ENCODE data around the gene PCBP2. TPM values are rescaled to one million over a fixed set of nuclear protein-coding genes. Genes with fewer than 3 reads are reported as not detected.
A peak's percentile ranks its signal among the peaks of the same experiment; 100 is the strongest.

Gene PCBP2
- total RNA-seq, 1 experiment from 2014 or later = 856 TPM

DNA sequence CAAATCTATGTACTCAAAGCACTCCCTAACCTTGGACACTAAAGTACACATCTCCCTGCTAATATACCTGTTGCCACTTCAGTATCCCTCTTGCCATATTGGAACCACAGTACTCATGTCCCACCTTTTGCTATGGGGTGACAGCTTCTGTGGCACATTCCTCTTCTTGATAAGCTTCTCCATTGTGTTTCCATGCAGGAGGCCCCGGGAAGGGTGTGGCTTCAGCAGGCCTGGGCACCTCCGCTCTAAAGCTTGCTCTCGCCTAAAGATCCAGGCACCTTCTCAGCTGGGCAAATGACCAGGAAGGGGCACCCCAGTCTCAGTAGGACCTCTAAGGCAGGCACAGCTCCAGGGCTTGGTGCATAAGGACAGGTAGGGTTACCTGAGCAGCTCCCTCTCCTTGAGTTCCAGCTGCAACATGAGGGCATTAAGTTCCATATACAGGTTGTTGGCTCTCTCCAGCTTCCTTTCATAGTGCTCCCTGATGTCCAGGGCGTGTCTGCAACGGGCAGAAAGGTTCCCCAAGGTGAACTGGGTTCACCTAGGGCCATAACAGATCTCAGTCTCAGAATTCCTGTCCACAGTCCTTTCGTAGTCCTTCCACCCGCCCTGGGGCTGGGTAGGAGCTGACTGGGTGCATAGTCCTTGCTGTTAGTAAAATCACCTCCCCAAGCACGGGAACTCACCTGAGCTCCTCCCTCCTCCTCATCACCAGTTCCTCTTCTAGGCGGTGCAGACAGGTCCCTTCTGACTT lies 31.5 kb downstream of the PCBP2 start:
- TF ChIP-seq TCF7L2 (IDR thresholded peaks at IDR 0.05; ENCODE audit: borderline replicate concordance, extremely low read depth, insufficient read depth, insufficient read length) = no peak
- TF ChIP-seq SIN3A (IDR thresholded peaks at IDR 0.05; ENCODE audit: low read depth) = no peak
- TF ChIP-seq POLR2AphosphoS5 (IDR thresholded peaks at IDR 0.05; ENCODE audit: low read depth, low read length) = peak; percentile 51
- TF ChIP-seq, protein P1, sequence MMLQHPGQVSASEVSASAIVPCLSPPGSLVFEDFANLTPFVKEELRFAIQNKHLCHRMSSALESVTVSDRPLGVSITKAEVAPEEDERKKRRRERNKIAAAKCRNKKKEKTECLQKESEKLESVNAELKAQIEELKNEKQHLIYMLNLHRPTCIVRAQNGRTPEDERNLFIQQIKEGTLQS (IDR thresholded peaks at IDR 0.05) = no peak
- Histone ChIP-seq H3K27me3 (ENCODE audit: insufficient read depth, low read length) (no peaks in the 10 kb centered on the region), H3K79me2 (ENCODE audit: insufficient read depth, low read length) (peaks cover 25% of the 10 kb centered on the region), H3K4me2 (ENCODE audit: low read length) (no peak overlapping the region), H3K4me1 (ENCODE audit: control insufficient read depth in 1 of 2, insufficient read depth in 2 of 2, low read length in 2 of 2) (peaks cover 0 to 31% of the 10 kb centered on the region in 2 experiments; a peak in 2 of 4 replicates), H3K9me3 (ENCODE audit: control insufficient read depth in 1 of 2, insufficient read depth in 1 of 2, low read depth in 1 of 2, low read length in 2 of 2) (no peaks in the 10 kb centered on the region), H3K4me3 (replicated peaks in 1 of 2; ENCODE audit: low read depth in 1 of 2, low read length in 2 of 2) (no peak overlapping the region), H3K27ac (ENCODE audit: low read depth, low read length) (peak overlapping the region; percentile 19; the same call in 1 of the 2 replicates), H2AFZ (ENCODE audit: low read depth, low read length, poor library complexity, severe bottlenecking) (no peak overlapping the region), H3K9ac (ENCODE audit: low read length) (no peak overlapping the region), H3K36me3 (ENCODE audit: control insufficient read depth in 1 of 2, insufficient read depth in 2 of 2, low read length in 2 of 2) (peaks cover 38 to 59% of the 10 kb centered on the region in 2 experiments), H4K20me1 (ENCODE audit: insufficient read depth) (peaks cover 17% of the 10 kb centered on the region; the same call in 1 of the 2 replicates), H3K9me2 (ENCODE audit: insufficient read depth) (no peaks in the 10 kb centered on the region)
- TSS peak; percentile 37 for BruUV-seq (replicated peaks)
- POLR2A ChIA-PET = interaction anchor here (0.9 to 1.1 kb wide), 2 partner anchors 8 to 104 kb away, joined by 3 to 5 read pairs; partner anchors contain the start of gene SP1
- DNase-seq (ENCODE audit: low read depth, low spot score) = no peak
- ATAC-seq = peak; percentile 14; the same call in 1 of the 2 replicates
- intact Hi-C loops (cut with micrococcal nuclease) = no loop called here
- CTCF ChIA-PET = no interaction called here
- RAD21 ChIA-PET (ENCODE audit: low non-redundant PET in 1 of 2, low total read pairs in 2 of 2, uncharacterized antibody in 2 of 2, unreplicated experiment in 2 of 2) = no interaction called here

DNA sequence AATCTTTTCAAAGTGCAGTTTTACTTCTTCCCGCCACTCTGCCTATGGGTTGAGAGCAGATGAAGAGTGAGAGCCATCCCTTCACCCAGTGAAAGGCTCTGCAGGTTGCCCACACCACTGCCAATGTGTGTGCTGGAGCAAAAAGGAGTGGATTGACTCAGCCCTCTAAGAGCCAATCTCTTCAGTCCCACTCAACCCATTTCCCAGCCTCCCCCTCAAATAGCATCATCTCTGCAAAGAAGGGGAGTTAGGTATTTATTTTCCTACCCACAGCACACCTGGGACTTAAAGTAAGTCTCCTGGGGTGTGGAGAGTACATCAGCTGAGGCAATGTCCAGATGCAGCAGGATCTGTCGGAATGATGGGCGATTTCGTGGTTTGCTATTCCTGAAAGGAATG lies 32.1 kb downstream of the PCBP2 start:
- ATAC-seq (no peak), DNase-seq (ENCODE audit: low read depth, low spot score) (no peak)
- BruUV-seq (replicated peaks) = no TSS peak
- Histone ChIP-seq H3K36me3 (ENCODE audit: control insufficient read depth in 1 of 2, insufficient read depth in 2 of 2, low read length in 2 of 2) (peaks cover 35 to 53% of the 10 kb centered on the region in 2 experiments), H3K4me3 (replicated peaks in 1 of 2; ENCODE audit: low read depth in 1 of 2, low read length in 2 of 2) (no peak overlapping the region), H3K27me3 (ENCODE audit: insufficient read depth, low read length) (no peaks in the 10 kb centered on the region), H3K9ac (ENCODE audit: low read length) (no peak overlapping the region), H3K9me3 (ENCODE audit: control insufficient read depth in 1 of 2, insufficient read depth in 1 of 2, low read depth in 1 of 2, low read length in 2 of 2) (no peaks in the 10 kb centered on the region), H3K4me2 (ENCODE audit: low read length) (no peak overlapping the region), H3K4me1 (ENCODE audit: control insufficient read depth in 1 of 2, insufficient read depth in 2 of 2, low read length in 2 of 2) (peaks cover 0 to 29% of the 10 kb centered on the region in 2 experiments; a peak in 2 of 4 replicates), H3K27ac (ENCODE audit: low read depth, low read length) (no peak overlapping the region), H4K20me1 (ENCODE audit: insufficient read depth) (peaks cover 12% of the 10 kb centered on the region; the same call in 1 of the 2 replicates), H2AFZ (ENCODE audit: low read depth, low read length, poor library complexity, severe bottlenecking) (no peak overlapping the region), H3K9me2 (ENCODE audit: insufficient read depth) (no peaks in the 10 kb centered on the region), H3K79me2 (ENCODE audit: insufficient read depth, low read length) (peaks cover 19% of the 10 kb centered on the region)
- ChIA-PET RAD21 (ENCODE audit: low non-redundant PET in 1 of 2, low total read pairs in 2 of 2, uncharacterized antibody in 2 of 2, unreplicated experiment in 2 of 2) (no interaction called here), POLR2A (interaction anchor here (0.9 to 1.1 kb wide), 2 partner anchors 8 to 104 kb away, joined by 3 to 5 read pairs; partner anchors contain the start of gene SP1), CTCF (no interaction called here)
- intact Hi-C loops (cut with micrococcal nuclease) = no loop called here
- TF ChIP-seq CBX3 (IDR thresholded peaks at IDR 0.05; ENCODE audit: low read depth) = no peak
- TF ChIP-seq ZFX (IDR thresholded peaks at IDR 0.05) = no peak
- no peak for TF ChIP-seq SIN3A (IDR thresholded peaks at IDR 0.05; ENCODE audit: low read depth)
- TF ChIP-seq, protein P2, sequence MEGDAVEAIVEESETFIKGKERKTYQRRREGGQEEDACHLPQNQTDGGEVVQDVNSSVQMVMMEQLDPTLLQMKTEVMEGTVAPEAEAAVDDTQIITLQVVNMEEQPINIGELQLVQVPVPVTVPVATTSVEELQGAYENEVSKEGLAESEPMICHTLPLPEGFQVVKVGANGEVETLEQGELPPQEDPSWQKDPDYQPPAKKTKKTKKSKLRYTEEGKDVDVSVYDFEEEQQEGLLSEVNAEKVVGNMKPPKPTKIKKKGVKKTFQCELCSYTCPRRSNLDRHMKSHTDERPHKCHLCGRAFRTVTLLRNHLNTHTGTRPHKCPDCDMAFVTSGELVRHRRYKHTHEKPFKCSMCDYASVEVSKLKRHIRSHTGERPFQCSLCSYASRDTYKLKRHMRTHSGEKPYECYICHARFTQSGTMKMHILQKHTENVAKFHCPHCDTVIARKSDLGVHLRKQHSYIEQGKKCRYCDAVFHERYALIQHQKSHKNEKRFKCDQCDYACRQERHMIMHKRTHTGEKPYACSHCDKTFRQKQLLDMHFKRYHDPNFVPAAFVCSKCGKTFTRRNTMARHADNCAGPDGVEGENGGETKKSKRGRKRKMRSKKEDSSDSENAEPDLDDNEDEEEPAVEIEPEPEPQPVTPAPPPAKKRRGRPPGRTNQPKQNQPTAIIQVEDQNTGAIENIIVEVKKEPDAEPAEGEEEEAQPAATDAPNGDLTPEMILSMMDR (IDR thresholded peaks at IDR 0.05 in 2 of 3, conservative IDR thresholded peaks at IDR 0.05 in 1 of 3; ENCODE audit: borderline replicate concordance in 1 of 3, insufficient read depth in 1 of 3, low read depth in 2 of 3, low read length in 2 of 3) = no peak
- TF ChIP-seq, protein P1 (IDR thresholded peaks at IDR 0.05) = no peak
- TF ChIP-seq CEBPB (IDR thresholded peaks at IDR 0.05; ENCODE audit: low read depth) = no peak
- no peak for TF ChIP-seq EGR1 (IDR thresholded peaks at IDR 0.05; ENCODE audit: low read depth)
- TF ChIP-seq, protein P3, sequence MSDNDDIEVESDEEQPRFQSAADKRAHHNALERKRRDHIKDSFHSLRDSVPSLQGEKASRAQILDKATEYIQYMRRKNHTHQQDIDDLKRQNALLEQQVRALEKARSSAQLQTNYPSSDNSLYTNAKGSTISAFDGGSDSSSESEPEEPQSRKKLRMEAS (IDR thresholded peaks at IDR 0.05) = no peak
- no peak for TF ChIP-seq EZH2phosphoT487 (IDR thresholded peaks at IDR 0.05; ENCODE audit: borderline replicate concordance)
- TF ChIP-seq YY1 (IDR thresholded peaks at IDR 0.05; ENCODE audit: extremely low read depth, insufficient replicate concordance, low read depth, low read length) = no peak
- no peak for TF ChIP-seq SRF (IDR thresholded peaks at IDR 0.05; ENCODE audit: low read depth)
- no peak for TF ChIP-seq RAD21 (IDR thresholded peaks at IDR 0.05; ENCODE audit: low read depth)
